Measurements from ENCODE around the gene CROCC. TPM values are rescaled to one million over a fixed set of nuclear protein-coding genes. Genes with fewer than 3 reads are reported as not detected.

CROCC gene
- total and polyA plus RNA-seq, 9 donors = 15.2 to 33.1 (median 25.4) TPM

GRCh38 chr1:16998589-16998988, 76.9 kb downstream of the CROCC start:
- Histone ChIP-seq H3K36me3 (ENCODE audit: control insufficient read depth, insufficient read depth, low read length) (peaks cover 35% of the 10 kb centered on the region), H3K9me3 (replicated peaks; ENCODE audit: control insufficient read depth, low read depth, low read length) (no peaks in the 10 kb centered on the region), H3K27me3 (ENCODE audit: control insufficient read depth, insufficient read depth, low read length) (no peaks in the 10 kb centered on the region), H3K27ac (ENCODE audit: low read length) (no peak overlapping the region), H3K4me3 (ENCODE audit: low read length) (no peak overlapping the region), H3K4me1 (ENCODE audit: control insufficient read depth, insufficient read depth, low read length) (no peaks in the 10 kb centered on the region)
- DNase-seq = no peak
- no CpG with 5 or more reads among the region's 10 CpGs for WGBS (ENCODE audit: insufficient coverage)

GRCh38 chr1:16999863-17000262, 78.1 kb downstream of the CROCC start:
- Histone ChIP-seq H3K4me1 (ENCODE audit: control insufficient read depth, insufficient read depth, low read length) (no peaks in the 10 kb centered on the region), H3K27ac (ENCODE audit: low read length) (no peak overlapping the region), H3K9me3 (replicated peaks; ENCODE audit: control insufficient read depth, low read depth, low read length) (no peaks in the 10 kb centered on the region), H3K4me3 (ENCODE audit: low read length) (no peak overlapping the region), H3K27me3 (ENCODE audit: control insufficient read depth, insufficient read depth, low read length) (no peaks in the 10 kb centered on the region), H3K36me3 (ENCODE audit: control insufficient read depth, insufficient read depth, low read length) (peaks cover 41% of the 10 kb centered on the region)
- DNase-seq = no peak
- WGBS (ENCODE audit: insufficient coverage) = 98% methylated on average over 4 of the region's 8 CpGs

DNA sequence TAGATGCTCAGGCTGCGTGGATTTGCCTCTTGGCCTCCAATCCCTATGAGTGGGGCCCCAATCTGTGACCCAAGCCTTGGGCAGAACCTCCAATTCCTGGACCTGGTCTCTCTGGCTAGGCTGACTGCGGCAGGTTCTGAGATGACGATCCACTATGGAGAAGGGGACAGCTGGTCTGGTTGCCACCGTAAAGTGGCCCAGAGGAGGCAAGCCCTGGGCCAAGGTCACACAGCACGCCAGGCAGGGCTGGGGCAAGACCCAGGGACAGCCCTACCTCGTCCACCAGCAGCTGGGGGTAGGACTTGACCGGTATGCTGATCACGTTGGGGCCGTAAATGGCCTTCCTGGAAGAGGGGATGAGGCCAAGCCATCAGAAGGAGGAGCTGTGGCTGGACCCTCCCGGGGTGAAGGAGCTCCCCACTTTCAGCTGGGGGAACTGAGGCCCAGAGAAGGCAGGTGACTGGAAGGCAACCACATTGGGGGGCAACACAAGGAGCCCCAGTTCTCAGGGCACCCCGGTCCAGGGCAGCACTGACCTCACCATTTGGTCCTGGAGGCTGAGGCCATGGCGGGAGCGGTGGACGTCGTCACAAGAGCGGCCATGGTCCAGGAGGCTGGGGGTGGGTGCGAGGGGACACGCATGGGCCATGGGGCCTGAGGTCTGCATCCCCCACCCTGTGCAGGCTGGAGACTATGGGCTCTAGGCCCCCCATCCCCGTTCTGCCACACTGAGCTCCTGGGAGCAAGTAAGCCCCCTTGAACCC, 80.2 kb downstream of the CROCC start:
- Histone ChIP-seq H3K27ac (ENCODE audit: low read length) (no peak overlapping the region), H3K27me3 (ENCODE audit: control insufficient read depth, insufficient read depth, low read length) (no peaks in the 10 kb centered on the region), H3K9me3 (replicated peaks; ENCODE audit: control insufficient read depth, low read depth, low read length) (no peaks in the 10 kb centered on the region), H3K36me3 (ENCODE audit: control insufficient read depth, insufficient read depth, low read length) (peaks cover 44% of the 10 kb centered on the region), H3K4me1 (ENCODE audit: control insufficient read depth, insufficient read depth, low read length) (no peaks in the 10 kb centered on the region), H3K4me3 (ENCODE audit: low read length) (no peak overlapping the region)
- 93% methylated on average over 11 of the region's 19 CpGs for WGBS (ENCODE audit: insufficient coverage)
- DNase-seq = no peak

DNA sequence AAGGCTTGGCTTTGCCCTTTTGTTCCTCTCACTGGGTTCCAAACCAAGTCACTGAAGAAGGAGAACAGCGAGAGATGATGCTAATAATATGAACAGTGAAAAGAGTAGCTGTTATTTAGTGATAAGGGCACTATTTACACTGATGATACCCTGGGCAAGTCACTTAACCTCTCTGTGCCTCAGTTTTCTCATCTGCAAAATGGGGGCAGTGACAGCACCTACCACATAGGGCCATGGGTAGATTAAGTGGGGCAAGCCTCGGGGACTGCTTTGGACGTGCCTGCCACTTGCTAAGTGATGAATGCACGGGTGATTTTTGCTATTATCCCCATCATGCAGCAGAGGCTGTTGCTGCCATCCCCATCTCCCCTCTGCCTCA, 80.8 kb downstream of the CROCC start:
- no peaks in the 10 kb centered on the region for H3K9me3 ChIP-seq (replicated peaks; ENCODE audit: control insufficient read depth, low read depth, low read length)
- no peaks in the 10 kb centered on the region for H3K4me1 ChIP-seq (ENCODE audit: control insufficient read depth, insufficient read depth, low read length)
- 89% methylated on average over 3 of the region's 4 CpGs for WGBS (ENCODE audit: insufficient coverage)
- DNase-seq = no peak
- peaks cover 44% of the 10 kb centered on the region for H3K36me3 ChIP-seq (ENCODE audit: control insufficient read depth, insufficient read depth, low read length)
- no peaks in the 10 kb centered on the region for H3K27me3 ChIP-seq (ENCODE audit: control insufficient read depth, insufficient read depth, low read length)
- H3K4me3 ChIP-seq (ENCODE audit: low read length) = no peak overlapping the region
- no peak overlapping the region for H3K27ac ChIP-seq (ENCODE audit: low read length)

DNA sequence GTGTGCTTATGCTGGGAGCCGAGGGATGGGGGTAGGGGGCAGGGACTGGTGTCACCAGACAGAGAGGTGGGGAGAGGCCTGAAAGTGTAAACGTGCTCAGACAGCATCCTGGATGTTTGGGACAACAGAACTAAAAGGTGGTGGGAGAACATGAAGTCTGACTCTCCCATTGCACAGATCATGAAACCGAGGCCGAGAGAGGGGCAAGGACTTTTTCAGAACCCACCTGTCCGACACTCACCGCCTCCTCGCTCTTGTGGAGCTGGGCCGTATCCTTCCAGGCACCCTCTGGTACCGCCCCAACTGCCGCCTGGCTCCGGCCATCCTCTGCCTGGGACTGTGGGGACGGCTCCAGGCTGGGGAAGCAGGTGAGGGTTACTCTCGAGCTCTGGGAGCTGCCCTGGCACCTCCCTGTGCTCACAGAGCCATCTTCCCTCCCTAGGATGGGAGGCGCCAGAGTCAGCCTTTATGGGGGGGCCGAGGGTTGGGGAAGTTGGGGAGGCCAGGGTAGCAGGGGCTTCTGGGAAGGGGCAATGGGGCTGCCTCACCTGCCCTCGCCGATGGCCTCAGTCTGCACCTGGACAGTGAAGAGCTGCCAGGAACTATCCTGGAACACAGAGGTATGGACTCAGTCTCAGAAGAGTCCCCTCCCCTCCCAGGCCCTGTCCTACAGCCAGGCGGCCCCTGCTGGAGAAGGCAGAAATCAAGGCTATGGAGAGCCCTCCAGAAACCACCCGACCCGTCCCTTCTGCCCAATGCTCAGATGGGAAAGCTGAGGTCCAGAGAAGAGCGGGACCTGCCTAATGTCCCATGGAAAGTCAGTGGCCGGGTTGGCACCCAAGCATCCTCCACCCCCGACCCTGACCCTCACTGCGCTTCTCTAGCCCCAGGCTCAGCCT, 83.0 kb downstream of the CROCC start:
- WGBS (ENCODE audit: insufficient coverage) = 86% methylated on average over 15 of the region's 24 CpGs
- Histone ChIP-seq H3K4me1 (ENCODE audit: control insufficient read depth, insufficient read depth, low read length) (peaks cover 5% of the 10 kb centered on the region), H3K36me3 (ENCODE audit: control insufficient read depth, insufficient read depth, low read length) (peaks cover 36% of the 10 kb centered on the region), H3K27me3 (ENCODE audit: control insufficient read depth, insufficient read depth, low read length) (no peaks in the 10 kb centered on the region), H3K4me3 (ENCODE audit: low read length) (no peak overlapping the region), H3K9me3 (replicated peaks; ENCODE audit: control insufficient read depth, low read depth, low read length) (no peaks in the 10 kb centered on the region), H3K27ac (ENCODE audit: low read length) (no peak overlapping the region)
- no peak for DNase-seq

DNA sequence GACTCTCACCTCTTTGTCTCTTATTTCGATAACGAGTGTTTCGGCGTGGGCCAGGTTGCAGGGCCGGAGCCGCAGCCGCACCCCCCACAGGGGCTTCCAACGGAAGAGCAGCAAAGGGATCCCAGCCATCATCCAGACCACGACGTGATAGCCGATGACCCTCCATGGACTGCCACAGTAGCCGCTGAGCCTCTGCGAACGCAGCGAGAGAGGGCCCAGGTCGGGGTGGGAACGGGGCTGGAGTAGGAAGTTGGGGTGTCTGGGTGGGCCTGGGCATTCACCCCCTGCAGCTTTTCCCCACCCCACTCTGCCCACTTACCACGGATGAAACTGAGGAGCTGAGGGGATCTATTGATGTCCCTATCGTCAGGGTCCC, 83.6 kb downstream of the CROCC start:
- WGBS (ENCODE audit: insufficient coverage) = 94% methylated on average over 11 of the region's 19 CpGs
- Histone ChIP-seq H3K36me3 (ENCODE audit: control insufficient read depth, insufficient read depth, low read length) (peaks cover 33% of the 10 kb centered on the region), H3K4me1 (ENCODE audit: control insufficient read depth, insufficient read depth, low read length) (peaks cover 6% of the 10 kb centered on the region), H3K27me3 (ENCODE audit: control insufficient read depth, insufficient read depth, low read length) (no peaks in the 10 kb centered on the region), H3K9me3 (replicated peaks; ENCODE audit: control insufficient read depth, low read depth, low read length) (no peaks in the 10 kb centered on the region), H3K4me3 (ENCODE audit: low read length) (no peak overlapping the region), H3K27ac (ENCODE audit: low read length) (no peak overlapping the region)
- no peak for DNase-seq

GRCh38 chr1:17007121-17007520, 85.4 kb downstream of the CROCC start:
- Histone ChIP-seq H3K36me3 (ENCODE audit: control insufficient read depth, insufficient read depth, low read length) (peaks cover 22% of the 10 kb centered on the region), H3K27ac (ENCODE audit: low read length) (no peak overlapping the region), H3K9me3 (replicated peaks; ENCODE audit: control insufficient read depth, low read depth, low read length) (no peaks in the 10 kb centered on the region), H3K4me3 (ENCODE audit: low read length) (no peak overlapping the region), H3K4me1 (ENCODE audit: control insufficient read depth, insufficient read depth, low read length) (peaks cover 19% of the 10 kb centered on the region), H3K27me3 (ENCODE audit: control insufficient read depth, insufficient read depth, low read length) (no peaks in the 10 kb centered on the region)
- 82% methylated on average over 5 of the region's 8 CpGs for WGBS (ENCODE audit: insufficient coverage)
- DNase-seq = no peak

DNA sequence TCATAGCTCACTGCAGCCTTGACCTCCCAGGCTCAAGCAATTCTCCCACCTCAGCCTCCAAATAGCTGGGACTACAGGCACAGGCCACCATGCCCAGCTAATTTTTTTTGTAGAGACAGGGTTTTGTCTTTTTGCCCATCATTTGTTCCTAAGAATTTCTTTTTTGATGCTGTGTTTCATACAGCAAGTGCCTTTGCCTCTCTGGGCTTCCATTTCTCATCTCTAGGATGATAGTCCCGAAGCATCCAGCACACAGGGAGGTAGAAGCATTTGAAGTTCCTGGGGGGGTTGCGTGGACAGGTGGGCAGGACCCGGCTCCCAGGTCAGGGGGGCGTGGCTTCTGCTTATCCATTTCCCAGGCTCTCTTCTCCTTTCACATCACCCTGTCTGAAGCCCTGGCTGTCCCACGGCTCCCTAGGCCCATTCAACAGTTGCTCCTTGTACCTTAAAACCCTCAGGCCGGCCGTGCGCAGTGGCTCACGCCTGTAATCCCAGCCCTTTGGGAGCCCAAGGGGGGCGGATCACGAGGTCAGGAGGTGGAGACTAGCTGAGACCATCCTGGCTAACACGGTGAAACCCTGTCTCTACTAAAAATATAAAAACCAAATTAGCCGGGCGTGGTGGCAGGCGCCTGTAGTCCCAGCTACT, 86.6 kb downstream of the CROCC start:
- H3K4me1 ChIP-seq (ENCODE audit: control insufficient read depth, insufficient read depth, low read length) = peaks cover 27% of the 10 kb centered on the region
- H3K27me3 ChIP-seq (ENCODE audit: control insufficient read depth, insufficient read depth, low read length) = no peaks in the 10 kb centered on the region
- no peaks in the 10 kb centered on the region for H3K9me3 ChIP-seq (replicated peaks; ENCODE audit: control insufficient read depth, low read depth, low read length)
- no peak for DNase-seq
- H3K27ac ChIP-seq (ENCODE audit: low read length) = no peak overlapping the region
- no peak overlapping the region for H3K4me3 ChIP-seq (ENCODE audit: low read length)
- 84% methylated on average over 5 of the region's 15 CpGs for WGBS (ENCODE audit: insufficient coverage)
- H3K36me3 ChIP-seq (ENCODE audit: control insufficient read depth, insufficient read depth, low read length) = peaks cover 19% of the 10 kb centered on the region

DNA sequence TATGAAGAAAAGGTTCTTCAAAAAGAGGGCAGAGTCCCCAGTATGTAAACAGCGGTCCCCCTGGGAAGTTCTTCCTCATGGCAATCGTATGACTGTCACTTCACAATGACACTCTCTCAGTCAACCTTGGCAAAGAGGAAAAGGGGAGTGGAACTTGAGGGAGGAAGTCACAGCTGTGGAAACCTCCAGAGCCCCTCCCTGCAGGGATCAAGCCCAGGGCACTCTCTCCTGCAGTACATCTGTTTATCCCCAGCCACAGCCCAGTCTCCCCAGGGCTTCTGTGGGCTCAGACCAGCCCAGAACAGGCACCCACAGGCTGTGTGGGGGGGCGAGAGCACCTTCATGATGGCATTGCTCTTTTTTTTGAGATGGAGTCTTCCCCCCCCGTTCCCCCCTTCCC, 88.0 kb downstream of the CROCC start:
- peak; percentile 46 for DNase-seq
- H3K4me1 ChIP-seq (ENCODE audit: control insufficient read depth, insufficient read depth, low read length) = peaks cover 27% of the 10 kb centered on the region
- no peaks in the 10 kb centered on the region for H3K9me3 ChIP-seq (replicated peaks; ENCODE audit: control insufficient read depth, low read depth, low read length)
- no CpG with 5 or more reads among the region's 4 CpGs for WGBS (ENCODE audit: insufficient coverage)
- H3K4me3 ChIP-seq (ENCODE audit: low read length) = no peak overlapping the region
- no peaks in the 10 kb centered on the region for H3K27me3 ChIP-seq (ENCODE audit: control insufficient read depth, insufficient read depth, low read length)
- peaks cover 10% of the 10 kb centered on the region for H3K36me3 ChIP-seq (ENCODE audit: control insufficient read depth, insufficient read depth, low read length)
- H3K27ac ChIP-seq (ENCODE audit: low read length) = no peak overlapping the region

DNA sequence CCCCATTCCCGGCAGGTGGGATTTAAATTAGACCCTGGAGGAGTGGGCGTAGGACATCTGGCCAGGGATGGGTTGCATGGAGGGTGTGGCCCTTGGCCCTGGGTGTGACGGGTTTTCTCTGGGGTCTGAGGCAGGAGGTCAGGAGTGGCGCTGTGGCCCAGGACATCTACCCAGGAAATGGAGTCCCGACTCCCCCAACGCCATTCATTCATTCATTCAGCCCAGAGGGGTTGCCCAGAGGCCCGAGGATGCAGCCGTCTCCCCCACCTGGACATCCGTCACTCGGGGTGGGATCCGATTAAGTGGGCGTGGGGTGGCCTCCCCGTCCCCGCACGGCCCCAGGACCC, 89.3 kb downstream of the CROCC start:
- no peak for DNase-seq
- WGBS (ENCODE audit: insufficient coverage) = 0% methylated on average over 9 of the region's 15 CpGs
- Histone ChIP-seq H3K27me3 (ENCODE audit: control insufficient read depth, insufficient read depth, low read length) (no peaks in the 10 kb centered on the region), H3K36me3 (ENCODE audit: control insufficient read depth, insufficient read depth, low read length) (no peaks in the 10 kb centered on the region), H3K9me3 (replicated peaks; ENCODE audit: control insufficient read depth, low read depth, low read length) (no peaks in the 10 kb centered on the region), H3K4me3 (ENCODE audit: low read length) (peak overlapping the region; percentile 72), H3K27ac (ENCODE audit: low read length) (no peak overlapping the region), H3K4me1 (ENCODE audit: control insufficient read depth, insufficient read depth, low read length) (peaks cover 27% of the 10 kb centered on the region)

Measured in muscle of leg (tissue), 11 donors.